ENCODE data around the gene CHERP.

GRCh38 chr19:16573296-16573695 is 31.1 kb upstream of the CHERP start:
- no peak for TF ChIP-seq MAX (IDR thresholded peaks at IDR 0.05)
- TF ChIP-seq CTCF (IDR thresholded peaks at IDR 0.05; ENCODE audit: control extremely low read depth in 1 of 3, insufficient read depth in 1 of 3, low read depth in 1 of 3, low read length in 3 of 3) = no peak
- TF ChIP-seq EZH2 (IDR thresholded peaks at IDR 0.05; ENCODE audit: low read depth, low read length, severe bottlenecking) = no peak
- TF ChIP-seq GTF2F1 (IDR thresholded peaks at IDR 0.05; ENCODE audit: borderline replicate concordance, low read depth, low read length) = no peak
- no peak for TF ChIP-seq POLR2A (IDR thresholded peaks at IDR 0.05; ENCODE audit: control extremely low read depth in 1 of 2, low read depth in 2 of 2, low read length in 2 of 2)
- no peak for TF ChIP-seq ASH2L (IDR thresholded peaks at IDR 0.05; ENCODE audit: low read length)

Measured in H1 (cell line).